SKM-1 (cell line): Measurements from ENCODE around the gene NBAS.
"Not testable (repeated sequence)": the region's sequence is repeated elsewhere in the genome, so short reads cannot be mapped to it uniquely, and the experiment has no call there.

ENCODE experiments used
- DNase-seq: peaks from one replicate; lab custom pipeline; 2025; ENCODE audit not compliant: unreplicated experiment; lab: John Stamatoyannopoulos, UW

Gene NBAS

GRCh38 chr2:15230599-15231192 is 330.4 kb downstream of the NBAS start:
- no peak for DNase-seq

DNA sequence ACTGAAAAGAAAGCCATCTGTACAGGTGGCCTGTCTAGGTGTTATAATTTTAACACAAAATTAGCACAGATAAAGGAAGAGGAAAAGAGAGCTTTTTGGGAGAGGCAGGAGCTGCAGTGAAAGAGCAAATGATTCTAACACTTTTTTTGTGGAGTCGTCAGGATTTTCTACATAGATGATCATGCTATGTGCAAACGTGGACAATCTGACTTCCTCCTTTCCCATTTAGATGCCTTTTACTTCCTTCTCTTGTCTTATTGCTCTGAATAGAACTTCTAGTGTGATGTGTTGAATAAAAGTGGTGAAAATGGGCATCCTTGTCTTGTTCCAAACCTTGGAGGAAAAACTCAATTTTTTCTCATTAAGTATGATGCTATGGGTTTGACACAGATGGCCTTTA is 334.5 kb downstream of the NBAS start:
- DNase-seq: no peak

DNA sequence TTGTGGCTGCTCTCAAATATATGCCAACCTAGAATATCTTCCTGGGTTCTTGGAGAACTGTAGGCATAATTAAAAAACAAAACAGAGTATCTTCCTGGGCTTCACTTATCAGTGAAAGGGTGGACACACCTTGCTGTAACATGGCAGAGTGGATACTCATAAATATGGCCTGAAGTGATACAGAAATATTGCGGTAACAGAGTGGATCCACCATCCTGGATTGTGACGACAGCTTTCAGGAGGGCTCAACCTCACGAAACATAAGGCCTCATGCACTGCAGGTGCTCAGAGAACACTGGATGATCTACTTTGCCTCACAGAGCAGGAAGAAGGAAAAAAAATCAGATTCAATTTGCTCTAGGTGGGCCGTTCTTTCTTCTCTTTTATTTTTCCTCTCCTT is 336.0 kb downstream of the NBAS start:
- DNase-seq: no peak

- no peak for DNase-seq
Observed at GRCh38 chr2:15224641-15225040, 336.5 kb downstream of the NBAS start.

DNA sequence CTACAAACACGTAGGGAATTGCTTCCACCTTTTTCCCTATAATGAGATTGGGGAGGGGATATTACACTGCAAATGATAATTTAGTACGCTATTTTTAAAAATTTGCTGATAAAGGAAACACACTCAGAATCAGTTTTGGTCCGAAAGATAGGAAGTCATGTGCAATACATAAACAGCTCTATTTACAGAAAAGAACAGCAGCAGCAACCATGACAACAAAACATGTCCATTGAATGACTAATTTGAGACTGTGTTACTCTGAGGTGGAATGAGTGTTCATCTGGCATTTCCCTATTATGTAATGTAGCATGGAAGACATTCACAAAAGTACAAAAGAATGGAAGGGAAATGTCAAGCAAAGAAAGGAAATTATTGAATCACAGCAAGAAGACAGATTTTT is 337.2 kb downstream of the NBAS start:
- no peak for DNase-seq

DNA sequence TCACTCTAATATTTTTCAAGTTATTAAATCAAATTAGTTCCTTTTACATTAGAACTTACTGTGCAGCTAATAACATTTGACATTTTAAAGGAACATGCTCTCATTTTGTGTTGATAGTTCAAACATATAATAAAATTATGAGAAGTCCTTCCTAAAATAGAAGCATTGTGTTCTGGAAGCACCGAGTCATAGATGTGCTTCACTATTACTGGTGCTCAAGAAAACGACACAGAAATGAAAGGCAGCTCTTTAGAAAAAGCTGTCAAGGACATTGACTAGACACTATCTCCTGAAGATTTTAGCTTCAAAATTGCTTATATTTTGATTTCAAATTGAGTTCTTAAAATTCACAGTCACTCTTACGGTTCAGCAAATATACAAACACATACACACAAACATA is 338.3 kb downstream of the NBAS start:
- DNase-seq: no peak

DNA sequence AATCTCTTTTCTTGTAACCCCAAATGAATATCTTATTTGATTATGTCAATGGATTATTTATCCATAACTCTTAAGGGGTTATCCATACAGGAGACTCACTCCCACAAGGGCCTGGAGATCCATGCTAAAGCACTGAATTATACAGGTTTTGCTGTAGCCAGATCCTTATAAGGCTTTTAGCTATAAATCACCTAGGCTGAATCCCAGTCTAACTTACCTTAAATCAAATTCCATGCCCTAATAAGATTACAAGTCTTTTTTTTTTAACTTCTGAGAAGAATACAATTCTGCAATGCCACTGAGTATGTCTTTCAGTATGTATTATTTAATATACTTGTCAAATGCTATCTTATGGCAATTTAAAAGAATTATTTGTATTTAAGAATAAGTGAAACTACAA is 340.5 kb downstream of the NBAS start:
- DNase-seq: no peak

- DNase-seq: no peak
Observed at GRCh38 chr2:15218423-15219086, 342.6 kb downstream of the NBAS start.

GRCh38 chr2:15212249-15212648 is 348.9 kb downstream of the NBAS start:
- no peak for DNase-seq

GRCh38 chr2:15210542-15210941 is 350.6 kb downstream of the NBAS start:
- not testable (repeated sequence) for DNase-seq

- no peak for DNase-seq
Observed at GRCh38 chr2:15206419-15206818, 354.7 kb downstream of the NBAS start.

DNA sequence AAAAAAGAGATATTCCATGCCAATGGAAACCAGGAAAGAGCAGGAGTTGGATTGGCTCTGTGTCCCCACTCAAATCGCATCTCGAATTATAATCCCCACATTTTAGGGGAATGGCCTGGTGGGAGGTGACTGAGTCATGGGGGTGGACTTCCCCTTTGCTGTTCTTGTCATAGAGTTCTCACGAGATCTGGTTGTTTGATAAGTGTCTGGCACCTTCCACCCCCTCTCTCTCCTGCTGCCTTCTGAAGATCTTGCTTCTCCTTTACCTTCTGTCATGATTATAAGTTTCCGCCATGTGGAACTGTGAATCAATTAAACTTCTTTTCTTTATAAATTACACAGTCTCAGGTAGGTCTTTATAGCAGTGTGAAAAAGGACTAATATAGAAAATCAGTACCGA is 355.6 kb downstream of the NBAS start:
- no peak for DNase-seq

DNA sequence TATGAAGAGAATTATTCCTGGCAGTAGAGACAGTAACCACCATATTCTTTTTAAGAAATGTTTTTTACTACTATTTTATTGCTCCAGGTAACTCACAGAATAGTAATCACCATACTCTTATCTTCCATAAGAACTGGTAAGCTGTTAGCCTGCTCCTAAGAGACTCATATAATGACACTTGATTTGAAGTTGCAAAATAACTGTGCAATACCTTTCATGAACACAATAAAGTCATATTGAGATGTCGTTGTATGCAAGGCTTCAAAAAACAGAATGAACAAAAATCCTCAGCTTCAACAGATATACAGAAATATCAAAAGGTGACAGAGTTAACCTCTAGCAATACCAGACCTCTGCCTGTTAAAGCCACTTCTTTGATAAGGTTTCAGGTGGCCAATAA is 360.1 kb downstream of the NBAS start:
- DNase-seq: no peak

DNA sequence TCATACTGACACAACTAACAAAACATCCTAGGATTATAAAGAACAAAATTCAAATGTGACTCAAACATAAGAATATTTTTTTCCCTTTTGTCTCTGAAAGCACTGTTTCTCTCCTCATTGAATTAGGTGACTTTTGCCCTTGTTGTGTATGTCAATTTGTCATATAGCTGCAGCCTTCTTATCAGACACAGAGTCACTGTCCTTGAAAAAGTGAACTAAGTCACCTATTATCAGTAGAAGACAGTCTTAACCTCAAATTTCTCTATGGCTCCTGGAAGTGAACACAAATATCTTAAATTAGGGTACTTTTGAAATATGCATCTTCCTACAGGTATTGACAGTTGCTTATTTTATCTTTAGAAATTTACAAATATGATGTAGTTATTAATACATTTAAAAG is 360.6 kb downstream of the NBAS start:
- no peak for DNase-seq

- no peak for DNase-seq
Observed at GRCh38 chr2:15198051-15198450, 363.1 kb downstream of the NBAS start.

DNA sequence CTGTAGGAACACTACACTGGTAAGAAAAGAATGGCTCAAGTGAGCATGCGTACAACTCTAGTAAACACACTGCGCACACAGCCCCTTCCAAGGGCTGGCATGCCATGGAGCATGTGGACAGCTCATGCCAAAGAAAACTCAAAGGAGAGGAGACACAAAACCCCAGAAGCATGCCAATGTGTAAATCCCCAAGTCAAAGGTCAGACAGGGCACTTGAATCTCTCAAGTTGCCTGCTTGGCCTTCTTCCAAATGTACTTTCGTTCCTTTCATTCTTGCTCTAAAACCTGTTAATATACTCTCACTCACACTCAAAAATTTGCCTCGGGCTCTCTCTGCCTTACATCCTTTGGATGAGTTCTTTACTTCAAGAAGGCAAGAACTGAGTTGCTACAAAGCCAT is 365.3 kb downstream of the NBAS start:
- no peak for DNase-seq

DNA sequence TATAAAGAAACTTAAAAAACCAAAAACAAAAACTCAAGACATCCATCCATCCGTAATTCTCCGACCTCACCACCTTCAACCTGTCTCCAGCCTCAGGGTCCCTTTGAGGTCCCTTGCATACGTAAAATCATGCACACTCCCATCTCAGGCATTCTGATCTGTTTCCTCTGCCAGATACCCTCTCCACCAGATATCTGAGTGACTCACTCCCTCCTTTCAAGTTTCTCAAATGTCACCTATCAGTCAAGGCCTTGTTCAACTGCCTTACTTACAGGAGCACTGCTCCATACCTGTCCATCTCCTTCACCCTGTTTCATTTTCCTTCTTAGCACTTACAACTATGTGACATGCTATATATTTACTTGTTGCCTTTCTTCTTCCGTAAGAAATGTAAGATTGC is 369.3 kb downstream of the NBAS start:
- no peak for DNase-seq

- DNase-seq: no peak
Observed at GRCh38 chr2:15189216-15189615, 371.9 kb downstream of the NBAS start.

GRCh38 chr2:15187702-15188101 is 373.4 kb downstream of the NBAS start:
- no peak for DNase-seq

DNA sequence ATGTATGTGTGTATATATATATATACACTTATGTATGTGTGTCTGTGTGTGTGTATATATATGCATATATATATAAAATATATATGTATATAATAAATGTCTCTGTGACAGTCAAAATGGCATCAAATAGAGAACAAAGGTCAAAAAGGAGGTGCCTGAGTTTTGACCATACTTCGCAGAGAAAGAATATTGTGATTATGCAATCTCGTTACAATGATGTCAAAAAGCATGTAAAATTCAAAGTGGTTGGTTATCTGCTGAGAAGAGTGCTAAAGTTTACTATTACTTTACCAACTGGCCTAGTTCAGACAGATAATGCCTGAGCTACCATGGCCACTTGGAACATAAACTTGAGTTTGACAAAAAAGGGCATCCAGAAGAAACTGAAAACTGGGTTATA is 375.0 kb downstream of the NBAS start:
- no peak for DNase-seq

DNA sequence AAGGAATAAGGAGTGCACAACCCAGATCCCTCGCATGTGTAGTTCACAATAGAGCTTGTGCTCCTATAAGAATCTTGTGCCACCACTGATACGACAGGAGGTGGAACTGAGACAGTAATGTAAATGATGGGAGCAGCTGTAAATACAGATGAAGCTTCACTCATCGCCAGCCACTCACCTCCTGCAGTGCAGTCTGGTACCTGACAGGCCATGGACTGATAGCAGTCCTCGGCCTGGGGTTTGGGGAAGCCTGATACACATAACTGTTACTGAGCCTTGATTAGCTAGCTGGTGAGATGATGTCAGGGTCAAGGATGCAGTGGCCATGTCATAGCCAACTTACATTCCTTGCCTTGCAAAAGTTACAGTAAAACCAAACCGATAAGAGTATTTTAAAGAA is 376.6 kb downstream of the NBAS start:
- no peak for DNase-seq

DNA sequence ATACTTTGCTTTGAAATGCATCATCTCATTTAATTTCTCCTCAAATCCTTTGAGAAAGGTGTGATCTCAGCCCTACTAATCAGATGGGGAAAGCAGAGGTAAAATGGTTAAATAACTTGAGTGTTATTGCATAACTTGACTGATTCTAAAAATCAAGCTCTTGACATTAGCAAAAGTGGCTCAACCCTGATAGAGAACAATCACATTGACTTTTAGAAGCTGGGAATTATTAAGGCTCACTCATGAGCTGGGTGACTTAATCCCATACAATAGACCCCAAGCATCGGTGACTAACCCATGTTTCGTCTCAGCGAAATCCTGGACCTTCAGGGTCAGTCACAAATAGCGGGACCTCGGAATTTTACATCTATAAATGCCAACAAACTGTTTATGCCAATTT is 378.9 kb downstream of the NBAS start:
- DNase-seq: no peak

- no peak for DNase-seq
Observed at GRCh38 chr2:15181092-15181745, 379.9 kb downstream of the NBAS start.
